Hypothalamus (tissue), 51 donors: ENCODE measurements around the gene ARHGEF4.
A peak's percentile ranks its signal among the peaks of the same experiment; 100 is the strongest.

Experiments used
- DNase-seq, 51 donors: peaks; one replicate each; lab custom pipeline; 2025; lab: John Stamatoyannopoulos, UW

ARHGEF4 gene

GRCh38 chr2:130836501-130837174, at the start of gene ARHGEF4:
Gene ARHGEF4 (plus strand): TSS chr2:130836914. CDS start chr2:130836954, 40 bp downstream.
- DNase-seq, result peak in 34 of 51 donors; percentile 23 to 74 (median 50)

- DNase-seq, result no peak
These were observed 48.9 kb upstream of the ARHGEF4 start for GRCh38 chr2:130787841-130788240.

GRCh38 chr2:130790312-130790711, 46.4 kb upstream of the ARHGEF4 start:
- DNase-seq, result no peak

- DNase-seq, result peak in 3 of 51 donors; percentile 14 to 61 (median 23)
These were observed 45.7 kb upstream of the ARHGEF4 start for GRCh38 chr2:130790804-130791616.

GRCh38 chr2:130791617-130791939, 45.1 kb upstream of the ARHGEF4 start:
- peak in 1 of 51 donors; percentile 19 for DNase-seq

GRCh38 chr2:130795431-130795830, 41.3 kb upstream of the ARHGEF4 start:
- DNase-seq, result peak in 1 of 51 donors; percentile 10

- DNase-seq, result no peak
These were observed 40.4 kb upstream of the ARHGEF4 start for GRCh38 chr2:130796290-130796689.

- peak; percentile 50 to 98 (median 86) for DNase-seq
These were observed 39.0 kb upstream of the ARHGEF4 start for GRCh38 chr2:130797493-130798435.

GRCh38 chr2:130798472-130799218, 38.1 kb upstream of the ARHGEF4 start:
- DNase-seq, result peak in 36 of 51 donors; percentile 8 to 76 (median 50)

GRCh38 chr2:130799295-130799694, 37.4 kb upstream of the ARHGEF4 start:
- DNase-seq, result no peak

- DNase-seq, result no peak
These were observed 31.1 kb upstream of the ARHGEF4 start for GRCh38 chr2:130805613-130806012.

- no peak for DNase-seq
These were observed 30.3 kb upstream of the ARHGEF4 start for GRCh38 chr2:130806370-130806769.

GRCh38 chr2:130807659-130808385, 28.9 kb upstream of the ARHGEF4 start:
- DNase-seq, result no peak

- no peak for DNase-seq
These were observed 28.0 kb upstream of the ARHGEF4 start for GRCh38 chr2:130808482-130809268.

GRCh38 chr2:130810490-130810889, 26.2 kb upstream of the ARHGEF4 start:
- no peak for DNase-seq

GRCh38 chr2:130813722-130814121, 23.0 kb upstream of the ARHGEF4 start:
- DNase-seq, result no peak

- no peak for DNase-seq
These were observed 21.6 kb upstream of the ARHGEF4 start for GRCh38 chr2:130814931-130815680.

- DNase-seq, result no peak
These were observed 17.9 kb upstream of the ARHGEF4 start for GRCh38 chr2:130818809-130819208.
